Stimulated activated CD4-positive, alpha-beta T cell treated with anti-CD3 and anti-CD28 coated beads, Interleukin-4, amount 100 ng/mL, for 4 hours (primary cell): Measurements from ENCODE around the gene COL11A2.

ENCODE experiments used
- DNase-seq, 2 experiments: peaks; one replicate each; pipeline ENCODE4 v3.0.0-alpha.2; 2020

Gene COL11A2

DNA sequence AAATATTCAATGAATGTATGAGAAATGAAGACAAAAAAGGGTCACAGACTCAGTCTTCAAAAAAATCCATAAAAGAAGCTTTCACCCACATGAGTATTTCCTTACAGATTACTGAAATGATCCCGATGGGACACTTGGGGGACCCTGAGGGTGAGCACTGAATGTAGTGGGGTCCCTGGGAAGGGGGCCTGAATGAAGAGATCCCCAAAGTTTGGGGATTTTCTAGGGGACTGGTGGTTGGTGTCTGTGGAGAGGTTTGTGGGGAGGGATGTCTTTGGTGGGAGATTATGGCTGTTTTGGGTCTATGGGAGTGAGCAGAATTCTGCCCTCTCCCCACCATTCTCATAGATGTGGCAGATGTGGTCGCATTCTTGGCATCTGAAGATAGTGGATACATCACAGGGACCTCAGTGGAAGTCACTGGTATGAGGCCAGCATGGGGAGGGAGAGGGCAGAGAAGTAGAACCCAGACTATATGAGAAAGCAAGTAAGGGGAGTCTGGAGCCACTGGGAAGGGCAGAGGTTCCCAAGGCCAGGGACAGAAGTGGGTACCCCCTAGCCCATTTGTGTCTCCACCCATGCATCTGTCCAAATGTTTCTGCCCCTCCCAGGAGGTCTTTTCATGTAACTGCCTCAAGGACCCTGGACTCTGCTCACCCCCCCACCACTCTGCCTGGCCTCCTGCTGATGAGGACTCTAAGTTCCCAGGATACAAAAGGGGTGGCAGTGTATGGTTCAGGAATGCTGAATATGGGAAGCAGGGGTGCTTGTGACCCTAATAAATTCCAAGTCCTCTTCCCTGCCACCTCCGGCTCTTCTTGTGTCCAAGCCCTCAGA, 14.0 kb upstream of the COL11A2 start:
- DNase-seq = no peak

DNA sequence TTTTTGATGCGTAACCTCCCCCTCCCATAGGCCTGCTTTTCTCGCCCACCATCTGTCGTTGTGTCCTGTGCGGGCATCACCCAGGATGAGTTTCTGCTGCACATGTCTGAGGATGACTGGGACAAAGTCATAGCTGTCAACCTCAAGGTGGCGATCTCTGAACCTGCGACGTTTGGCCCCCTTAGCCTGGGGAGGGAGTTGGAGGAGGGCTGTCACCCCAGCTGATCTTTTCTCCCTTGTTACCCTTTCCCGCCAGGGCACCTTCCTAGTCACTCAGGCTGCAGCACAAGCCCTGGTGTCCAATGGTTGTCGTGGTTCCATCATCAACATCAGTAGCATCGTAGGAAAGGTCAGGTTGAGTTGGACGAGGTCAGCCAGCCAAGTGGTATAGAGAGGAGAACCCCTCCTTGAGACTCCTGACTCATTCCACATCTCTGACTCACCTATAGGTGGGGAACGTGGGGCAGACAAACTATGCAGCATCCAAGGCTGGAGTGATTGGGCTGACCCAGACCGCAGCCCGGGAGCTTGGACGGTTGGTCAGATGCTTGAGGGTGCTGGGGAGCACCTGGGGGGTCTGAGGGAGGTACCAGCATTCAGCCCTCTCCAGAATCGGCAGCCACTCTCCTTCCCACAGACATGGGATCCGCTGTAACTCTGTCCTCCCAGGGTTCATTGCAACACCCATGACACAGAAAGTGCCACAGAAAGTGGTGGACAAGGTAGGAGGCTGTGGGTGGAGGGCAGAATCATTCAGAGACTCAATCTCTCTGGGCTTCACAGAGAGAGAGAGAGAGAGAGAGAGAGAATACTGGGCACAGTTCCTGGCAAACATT, 13.1 kb upstream of the COL11A2 start:
- DNase-seq = peak in 1 of 2 experiments; percentile 20

DNA sequence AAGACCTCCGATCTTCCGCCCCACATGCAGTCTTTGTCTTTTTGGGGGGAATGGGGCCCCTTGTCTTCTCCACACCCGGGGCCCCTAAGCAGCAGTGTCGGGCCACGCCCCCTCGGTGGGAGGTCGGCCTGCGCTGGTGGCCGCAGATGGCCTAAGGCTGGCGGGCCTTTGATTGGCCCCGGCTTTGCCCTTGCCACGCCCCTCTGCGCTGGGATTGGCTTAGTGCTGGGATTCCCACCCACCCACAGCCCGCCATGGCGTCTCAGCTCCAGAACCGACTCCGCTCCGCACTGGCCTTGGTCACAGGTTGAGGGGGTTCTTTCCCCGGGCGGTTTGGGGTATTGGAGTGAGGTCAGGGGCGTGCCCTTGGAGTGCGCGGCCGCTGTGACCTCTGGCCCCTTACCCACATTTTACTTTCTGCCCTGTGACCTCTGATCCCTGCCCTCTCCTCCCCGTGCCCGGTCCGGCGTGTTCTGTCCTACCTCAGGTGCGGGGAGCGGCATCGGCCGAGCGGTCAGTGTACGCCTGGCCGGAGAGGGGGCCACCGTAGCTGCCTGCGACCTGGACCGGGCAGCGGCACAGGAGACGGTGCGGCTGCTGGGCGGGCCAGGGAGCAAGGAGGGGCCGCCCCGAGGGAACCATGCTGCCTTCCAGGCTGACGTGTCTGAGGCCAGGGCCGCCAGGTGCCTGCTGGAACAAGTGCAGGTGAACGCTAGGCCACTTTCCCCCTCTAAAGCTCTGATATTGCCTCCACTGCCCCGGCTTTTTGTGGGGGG, 12.3 kb upstream of the COL11A2 start, which contains the start of gene HSD17B8:
HSD17B8 (plus strand) TSS at position 241 of the 776 bp plus-strand sequence; CDS start at position 255, 14 bp downstream.
- peak; percentile 90 to 92 for DNase-seq

DNA sequence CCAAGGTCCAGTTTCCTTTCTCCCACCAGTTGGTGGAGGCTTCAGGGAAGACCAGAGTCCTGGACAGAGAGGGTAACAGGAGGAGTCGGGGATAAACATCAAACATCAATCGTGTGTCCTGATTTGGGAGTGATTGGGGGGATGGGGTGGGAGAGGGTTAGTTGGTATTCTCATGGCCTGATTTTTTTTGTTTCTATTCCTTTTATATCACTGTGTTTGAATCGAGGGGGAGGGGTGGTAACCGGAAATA, 11.8 kb upstream of the COL11A2 start:
- no peak for DNase-seq

DNA sequence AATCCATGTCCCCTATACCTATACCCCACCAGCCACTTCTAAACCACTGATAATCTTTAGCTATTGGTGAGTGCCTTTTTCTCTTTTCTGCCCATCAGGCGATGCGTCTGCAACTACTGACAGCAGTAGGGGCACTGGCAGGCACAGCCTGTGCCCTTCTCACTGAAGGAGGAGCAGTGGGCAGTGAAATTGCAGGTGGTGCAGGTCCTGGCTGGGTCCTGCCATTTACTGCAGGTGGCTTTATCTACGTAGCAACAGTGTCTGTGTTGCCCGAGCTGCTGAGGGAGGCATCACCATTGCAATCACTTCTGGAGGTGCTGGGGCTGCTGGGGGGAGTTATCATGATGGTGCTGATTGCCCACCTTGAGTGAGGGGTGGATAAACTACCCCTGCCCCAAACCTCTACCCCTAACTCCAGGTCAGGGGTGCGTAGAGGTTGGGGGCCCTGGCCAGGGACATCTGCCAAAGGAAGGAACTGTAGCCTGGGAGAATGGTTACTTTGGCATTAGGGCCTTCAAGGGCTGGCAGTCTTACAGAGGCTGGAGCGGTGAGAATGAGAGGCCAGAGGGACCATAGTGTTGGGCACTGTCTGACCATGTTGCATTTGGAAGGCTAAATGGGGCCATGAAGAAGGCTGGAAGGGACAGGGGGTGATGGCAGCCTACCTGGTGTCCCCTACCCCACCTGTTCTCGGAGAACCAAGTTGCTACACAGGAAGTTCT, 11.3 kb upstream of the COL11A2 start:
- DNase-seq = no peak

DNA sequence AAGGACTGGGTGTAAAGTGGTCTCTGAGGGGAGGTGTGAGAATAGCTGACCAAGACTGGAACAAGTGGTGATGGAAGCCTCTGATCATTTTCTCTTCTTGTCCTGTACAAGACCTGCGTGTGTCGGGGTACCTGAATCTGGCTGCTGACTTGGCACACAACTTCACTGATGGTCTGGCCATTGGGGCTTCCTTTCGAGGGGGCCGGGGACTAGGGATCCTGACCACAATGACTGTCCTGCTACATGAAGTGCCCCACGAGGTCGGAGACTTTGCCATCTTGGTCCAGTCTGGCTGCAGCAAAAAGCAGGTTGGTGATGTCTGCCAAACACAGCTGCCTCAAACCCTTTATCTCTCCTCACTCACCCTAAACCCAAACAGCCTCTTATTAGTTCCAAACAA, 10.5 kb upstream of the COL11A2 start:
- DNase-seq = no peak

DNA sequence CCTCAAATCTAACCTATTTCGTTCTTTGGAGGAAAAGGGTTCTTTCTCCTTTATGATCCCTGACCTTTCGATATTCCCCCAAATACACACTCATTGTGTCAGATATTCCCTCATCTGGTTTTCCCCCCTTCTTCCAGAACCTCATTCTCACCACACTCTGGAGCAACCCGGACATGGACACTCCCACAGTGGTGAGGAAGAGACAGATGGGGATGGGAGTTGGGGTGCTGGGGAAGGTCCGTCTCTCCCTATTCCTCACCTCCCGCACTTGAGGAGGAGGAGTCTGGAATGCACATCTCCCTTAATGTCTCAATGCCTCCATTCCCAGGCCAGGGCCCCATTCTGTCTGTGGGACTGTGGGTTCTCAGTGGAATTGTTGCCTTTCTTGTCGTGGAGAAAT, 9.7 kb upstream of the COL11A2 start:
- DNase-seq = no peak

DNA sequence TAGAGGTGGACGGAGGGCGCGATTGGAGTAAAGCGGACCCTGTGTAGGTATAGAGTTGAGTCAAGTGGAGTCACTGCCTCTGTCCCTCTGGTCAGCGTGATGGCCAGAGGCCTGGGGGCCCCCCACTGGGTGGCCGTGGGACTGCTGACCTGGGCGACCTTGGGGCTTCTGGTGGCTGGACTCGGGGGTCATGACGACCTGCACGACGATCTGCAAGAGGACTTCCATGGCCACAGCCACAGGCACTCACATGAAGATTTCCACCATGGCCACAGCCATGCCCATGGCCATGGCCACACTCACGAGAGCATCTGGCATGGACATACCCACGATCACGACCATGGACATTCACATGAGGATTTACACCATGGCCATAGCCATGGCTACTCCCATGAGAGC, 8.9 kb upstream of the COL11A2 start:
- DNase-seq = no peak

DNA sequence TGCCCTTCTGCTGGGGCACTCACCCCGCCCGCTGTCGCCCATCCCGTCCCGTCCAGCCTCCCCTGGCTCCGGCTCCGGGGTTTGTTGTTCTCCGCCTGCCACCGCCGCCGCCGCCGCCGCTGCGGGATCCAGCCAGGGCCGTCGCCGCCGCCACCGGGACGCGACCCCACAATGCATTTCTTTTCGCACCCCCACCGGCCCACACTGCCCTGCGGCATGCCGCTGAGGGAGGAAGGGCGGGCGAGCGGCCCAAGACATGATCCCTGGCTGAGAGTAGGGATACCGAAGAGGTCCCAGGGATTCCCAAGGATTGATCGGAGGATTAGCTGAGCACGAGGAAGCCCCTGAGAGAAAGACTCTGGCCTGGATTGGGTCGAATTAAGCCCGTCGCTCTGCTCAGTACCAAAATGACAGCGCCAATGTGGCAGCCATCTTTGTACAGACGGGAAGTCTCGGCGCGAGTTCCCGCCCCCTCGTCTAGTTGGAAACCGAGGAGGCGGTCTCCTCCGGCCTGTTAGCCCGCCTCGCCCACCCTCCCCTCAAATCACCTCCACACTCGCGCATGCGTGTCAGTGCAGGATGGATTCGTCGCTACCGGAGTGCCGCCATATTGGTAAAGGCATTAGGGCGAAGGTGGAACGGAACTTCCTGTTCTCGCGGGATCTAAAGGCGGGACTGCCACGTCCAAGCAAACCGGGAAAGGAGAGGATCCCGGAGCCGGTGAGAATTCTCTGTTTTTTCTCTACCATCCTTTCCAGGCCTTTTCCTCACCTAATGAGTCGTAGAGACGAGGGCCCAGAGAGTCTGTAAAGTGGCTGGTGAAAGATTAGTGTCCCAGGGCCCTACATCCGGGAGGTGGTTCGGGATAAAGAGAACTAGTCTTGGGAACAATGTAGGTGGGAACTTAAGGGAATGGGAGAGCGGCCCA, 8.2 kb upstream of the COL11A2 start, which contains the start of the genes RXRB and SLC39A7:
RXRB (minus strand) TSS at position 447 of the 928 bp plus-strand sequence; CDS start at position 258, 189 bp downstream.
SLC39A7 (plus strand) TSS at position 649 of the 928 bp plus-strand sequence. CDS start 379 bp downstream, outside the sequence.
- peak; percentile 98 to 99 for DNase-seq

DNA sequence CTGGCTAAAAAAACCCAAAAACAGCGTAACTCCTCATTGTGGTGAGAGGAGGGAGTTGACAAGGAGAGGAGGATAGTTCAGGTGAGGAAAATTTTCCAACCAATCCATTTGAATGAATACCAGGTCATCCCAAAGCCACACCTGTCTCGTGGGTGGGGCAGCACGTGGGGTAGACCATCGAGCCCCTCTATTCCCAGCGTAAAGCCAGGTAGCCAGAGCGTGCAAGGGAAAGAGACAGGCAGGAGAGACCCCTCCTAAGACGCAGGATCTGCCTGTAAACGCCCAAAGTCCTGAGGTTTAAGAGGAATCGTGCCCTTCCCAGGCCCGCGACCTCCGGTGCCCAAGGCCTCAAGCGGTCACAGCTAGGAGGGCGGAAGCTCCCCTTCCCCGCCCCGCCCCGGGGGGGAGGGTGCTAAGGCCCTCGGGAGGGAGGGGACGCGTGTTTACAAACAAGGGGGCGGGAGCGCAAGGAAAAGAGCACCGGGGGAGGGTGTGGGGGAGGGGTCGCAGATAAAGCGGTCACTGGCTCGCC, 7.5 kb upstream of the COL11A2 start:
- peak; percentile 63 to 69 for DNase-seq

DNA sequence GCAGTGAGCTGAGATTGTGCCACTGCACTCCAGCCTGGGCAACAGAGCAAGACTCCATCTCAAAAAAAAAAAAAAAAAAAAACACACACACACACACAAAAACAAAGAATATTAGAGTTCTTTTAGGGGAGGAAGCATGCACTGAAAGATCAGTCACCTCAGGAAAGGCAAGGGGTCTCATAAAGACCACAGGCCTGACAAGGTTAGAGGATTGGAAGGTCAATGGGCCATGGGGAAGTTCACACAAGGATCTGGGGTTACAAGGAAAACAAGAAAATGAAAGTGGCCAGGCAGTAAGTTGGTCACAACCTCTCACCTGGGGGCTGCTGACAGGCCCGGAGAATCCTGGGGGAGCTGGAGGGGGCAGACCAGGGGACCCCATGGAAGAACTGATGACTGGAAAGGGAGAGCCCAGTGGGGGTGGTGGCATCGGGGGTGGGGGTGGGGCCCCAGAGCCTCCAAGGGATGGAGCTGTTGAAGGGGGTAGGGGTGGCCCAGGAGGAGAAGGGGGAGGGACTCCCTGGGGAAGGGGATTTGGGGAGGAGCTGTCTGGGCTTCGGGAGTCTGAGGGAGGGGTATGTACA, 6.7 kb upstream of the COL11A2 start:
- no peak for DNase-seq

DNA sequence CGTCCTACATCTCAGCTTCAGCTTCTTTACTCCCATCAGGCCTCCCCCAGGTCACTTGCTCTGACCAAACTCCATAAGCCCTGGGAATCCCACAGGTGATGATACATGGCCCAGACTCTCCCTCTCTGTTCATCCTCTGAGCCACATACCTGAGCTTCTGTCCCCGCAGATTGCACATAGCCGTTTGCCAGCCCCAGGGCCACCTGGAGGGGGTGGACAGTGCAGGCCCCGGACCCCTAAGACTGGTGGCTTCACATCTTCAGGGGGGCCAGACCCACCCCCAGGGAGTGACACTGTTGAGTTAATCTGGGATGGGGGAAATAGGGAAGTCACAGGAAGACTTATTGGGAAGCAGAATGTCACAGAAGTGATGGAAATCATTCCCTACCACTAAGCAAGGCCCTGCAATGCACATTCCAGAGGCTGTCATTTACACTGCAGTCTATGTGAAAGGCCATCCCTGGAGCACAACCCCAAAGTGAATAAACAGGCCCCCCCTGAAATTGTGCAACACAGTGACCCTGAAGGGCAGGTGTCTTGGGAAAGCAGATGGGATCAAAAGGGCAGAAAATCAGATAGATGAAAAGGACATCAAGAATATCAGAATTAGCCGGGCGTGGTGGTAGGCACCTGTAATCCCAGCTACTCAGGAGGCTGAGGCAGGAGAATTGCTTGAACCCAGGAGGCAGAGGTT, 6.0 kb upstream of the COL11A2 start:
- DNase-seq = no peak

DNA sequence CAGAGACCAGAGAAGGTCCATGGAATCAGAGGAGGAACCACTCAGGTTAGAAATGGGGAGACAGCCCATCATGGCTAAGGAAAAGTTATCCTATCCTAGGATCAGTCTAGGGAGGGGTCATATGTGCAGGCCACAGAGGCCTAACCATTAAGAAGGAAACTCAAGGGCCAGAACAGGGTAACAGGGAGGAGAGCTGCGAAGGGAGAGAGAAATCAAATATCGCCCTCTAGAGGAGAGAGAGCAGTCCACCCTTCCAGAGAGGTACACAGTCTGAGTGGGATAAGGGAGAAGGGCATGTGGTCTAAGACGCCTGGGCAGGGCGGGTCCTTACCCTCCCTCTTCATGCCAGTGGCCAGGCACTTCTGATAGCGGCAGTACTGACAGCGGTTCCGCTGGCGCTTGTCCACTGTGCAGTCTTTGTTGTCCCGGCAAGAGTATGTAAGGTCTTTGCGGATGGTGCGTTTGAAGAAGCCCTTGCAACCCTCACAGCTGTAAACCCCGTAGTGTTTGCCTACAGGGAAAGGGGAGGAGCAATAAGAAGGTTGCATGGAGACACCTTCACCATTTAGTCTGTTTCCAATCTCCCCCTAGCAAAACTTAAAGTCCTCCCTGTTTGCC, 5.3 kb upstream of the COL11A2 start:
- peak in 1 of 2 experiments; percentile 17 for DNase-seq

DNA sequence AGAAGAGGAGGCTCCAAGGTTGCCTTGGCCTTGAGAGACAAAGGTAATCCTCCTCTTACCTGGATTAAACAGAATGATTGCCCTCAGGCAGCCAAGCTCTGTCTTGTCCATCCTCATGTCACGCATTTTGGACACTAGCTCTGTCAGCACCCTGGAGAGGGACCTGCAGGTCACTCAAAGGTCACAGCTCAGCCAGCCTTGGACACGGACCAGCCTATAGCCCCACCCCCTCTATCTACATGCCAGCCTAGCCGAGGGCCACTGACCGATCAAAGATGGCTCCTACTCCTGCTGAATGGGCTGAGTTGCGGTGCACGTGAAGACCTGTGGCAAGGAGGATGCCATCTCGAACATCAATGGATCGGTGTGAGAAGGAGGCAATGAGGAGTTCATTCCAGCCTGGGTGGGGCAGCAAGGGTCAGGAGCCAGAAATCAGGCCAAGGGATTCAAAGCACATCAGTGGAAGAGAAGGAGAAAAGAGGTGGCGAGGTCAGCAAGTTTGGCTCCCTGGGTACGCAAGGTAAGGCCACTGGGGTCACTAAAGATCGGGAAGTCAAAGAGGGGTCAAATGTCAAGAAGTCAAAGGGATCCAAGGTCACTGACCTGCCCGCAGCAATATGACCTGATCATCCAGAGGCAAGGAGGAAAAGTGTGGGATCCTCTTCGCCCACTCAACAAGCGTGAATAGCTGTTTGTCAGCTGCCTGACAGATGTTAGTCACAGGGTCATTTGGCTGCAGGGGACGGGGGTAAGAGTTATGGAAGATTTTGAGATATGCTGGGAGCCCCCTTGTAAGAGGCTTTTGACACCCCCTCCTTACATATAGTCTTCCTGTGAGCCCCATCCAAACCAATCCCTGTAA, 3.3 kb upstream of the COL11A2 start:
- DNase-seq = no peak

DNA sequence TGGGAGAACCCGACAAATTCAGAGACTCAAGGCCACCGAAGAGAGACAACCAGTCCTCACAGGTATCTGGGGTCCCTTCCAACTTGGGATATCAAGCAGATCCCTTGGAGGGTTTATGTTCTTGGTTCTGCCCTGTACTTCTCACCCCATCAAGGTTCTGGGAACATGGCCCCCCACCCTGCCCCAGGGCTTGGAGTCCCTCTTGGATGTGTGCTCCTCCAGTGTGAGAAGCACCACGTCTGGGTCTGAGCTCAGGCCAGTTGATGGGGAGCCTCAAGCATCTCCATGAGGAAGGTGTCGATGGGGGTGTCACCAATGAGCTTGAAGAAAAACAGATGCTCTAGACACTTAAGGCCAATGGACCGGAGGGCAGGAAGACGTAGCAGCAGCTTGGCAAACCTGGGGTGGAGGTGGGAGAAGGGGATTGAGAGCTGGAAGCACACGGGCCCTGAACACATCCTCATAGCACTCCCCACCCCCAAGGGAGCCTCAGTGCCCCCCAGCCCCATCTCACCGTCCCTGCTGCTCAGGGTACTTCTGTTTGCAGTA, 2.2 kb upstream of the COL11A2 start:
- no peak for DNase-seq

DNA sequence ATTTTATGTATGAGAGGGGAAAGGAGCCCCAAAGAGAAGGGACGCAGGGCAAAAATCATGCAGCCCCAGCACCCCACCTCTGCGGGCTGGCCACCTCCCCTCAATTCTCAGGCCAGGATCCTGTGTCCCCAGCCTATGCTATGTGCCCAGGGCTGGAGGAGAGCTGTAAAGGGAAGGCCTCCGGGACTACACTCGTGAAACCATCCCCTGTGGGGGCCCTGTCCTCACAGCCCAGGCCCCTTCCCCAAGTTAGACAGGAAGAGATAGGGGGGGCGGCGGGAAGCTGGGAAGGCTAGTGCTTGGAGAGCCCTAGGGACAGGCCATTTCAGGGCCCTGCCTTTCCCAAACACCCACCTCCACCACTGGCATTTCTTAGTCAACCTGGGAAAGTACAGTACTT, 1.4 kb upstream of the COL11A2 start:
- no peak for DNase-seq

DNA sequence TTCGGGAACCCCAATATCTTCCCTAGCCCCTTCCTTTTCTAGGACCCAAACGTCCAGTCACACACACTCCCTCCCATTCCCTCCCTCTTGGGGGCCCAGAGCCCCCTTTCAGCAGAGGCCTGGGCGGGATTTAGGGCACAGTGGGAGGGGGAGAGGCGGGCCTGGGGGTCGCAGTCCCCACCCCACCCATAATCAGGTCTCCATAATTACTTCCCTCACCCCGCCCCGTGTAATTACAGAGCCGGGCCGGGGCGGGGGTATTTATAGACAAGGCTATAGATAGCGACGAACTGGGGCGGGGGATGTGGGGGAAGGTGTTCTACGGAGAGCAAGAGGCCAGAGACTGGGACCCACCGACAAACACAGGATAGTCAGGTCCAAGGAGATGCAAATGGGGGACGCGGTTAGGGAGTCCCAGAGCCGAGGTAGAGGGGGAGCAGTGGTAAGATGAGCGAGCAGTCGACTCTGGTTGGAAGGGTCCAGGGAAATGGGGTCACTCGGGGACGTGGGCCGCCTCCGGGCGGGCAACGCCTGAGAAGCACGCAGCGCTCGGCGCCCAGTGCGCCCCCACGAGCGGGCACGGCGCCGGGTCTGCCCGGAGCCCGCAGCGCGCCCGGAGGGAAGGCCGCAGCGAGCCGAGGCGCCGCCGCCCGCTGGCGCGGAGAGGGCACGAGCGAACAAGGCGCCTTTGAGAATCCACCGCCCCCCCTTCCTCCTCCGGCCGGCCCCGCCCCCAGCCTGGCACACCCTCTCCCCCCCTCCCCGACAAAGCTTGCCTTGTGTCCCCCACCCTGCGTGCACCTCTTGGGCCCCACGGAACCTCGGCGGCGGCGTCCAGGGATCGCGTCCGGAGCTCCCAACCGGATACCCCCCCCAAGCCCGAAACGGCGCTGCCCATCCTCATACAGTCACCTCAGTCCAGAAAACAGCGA, 670 bp upstream of the COL11A2 start:
- peak in 1 of 2 experiments; percentile 49 for DNase-seq
